ENCODE data around the gene DENND4A.

The DENND4A gene

DNA sequence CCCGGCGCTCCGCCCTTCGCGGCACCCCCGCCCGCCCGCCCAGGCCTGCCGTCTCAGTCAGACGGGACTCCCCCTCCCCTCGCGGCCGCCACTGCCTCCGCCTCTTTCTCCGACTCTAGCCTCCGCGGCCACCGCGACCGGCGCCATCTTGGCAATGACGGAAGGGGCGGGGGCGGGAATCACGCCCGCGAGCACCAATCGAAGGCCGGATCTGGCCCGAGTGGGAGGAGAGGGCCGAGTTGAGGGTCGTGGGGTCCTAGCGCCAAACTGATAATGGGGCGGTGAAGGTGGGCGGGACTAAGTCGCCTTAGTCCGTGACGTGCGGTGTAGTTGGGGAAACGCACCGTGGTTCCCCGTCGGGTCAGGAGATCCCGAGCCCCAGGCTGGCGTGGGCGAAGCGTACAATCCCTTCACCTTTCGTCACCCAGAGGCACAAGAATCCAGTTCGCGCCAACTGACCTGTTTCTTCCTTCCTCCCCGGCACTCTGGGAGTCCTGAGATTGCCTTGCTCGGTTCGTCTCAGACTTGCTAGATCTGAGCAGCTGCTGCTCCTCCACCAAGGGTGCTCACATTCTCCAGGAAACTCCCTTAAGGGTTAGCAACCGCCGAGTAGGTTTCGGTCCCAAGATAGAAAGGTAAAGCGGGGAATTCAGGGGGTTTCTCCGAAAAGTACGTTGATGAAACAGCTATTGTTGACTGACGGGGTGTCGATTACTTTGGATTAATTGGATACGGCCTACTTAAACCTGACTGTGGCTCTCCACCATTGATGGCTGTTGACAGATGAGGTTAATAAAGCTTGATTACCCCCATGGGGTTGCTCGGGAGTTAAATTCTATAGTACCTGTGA is at the start of gene DENND4A:
Gene DENND4A, minus strand, starts transcription at position 156 of the 850 bp plus-strand sequence. CDS start 35,843 bp downstream, outside the sequence.
- DNase-seq: peak; percentile 99

GRCh38 chr15:65841121-65841930 is 49.2 kb upstream of the DENND4A start:
- no peak for DNase-seq

DNA sequence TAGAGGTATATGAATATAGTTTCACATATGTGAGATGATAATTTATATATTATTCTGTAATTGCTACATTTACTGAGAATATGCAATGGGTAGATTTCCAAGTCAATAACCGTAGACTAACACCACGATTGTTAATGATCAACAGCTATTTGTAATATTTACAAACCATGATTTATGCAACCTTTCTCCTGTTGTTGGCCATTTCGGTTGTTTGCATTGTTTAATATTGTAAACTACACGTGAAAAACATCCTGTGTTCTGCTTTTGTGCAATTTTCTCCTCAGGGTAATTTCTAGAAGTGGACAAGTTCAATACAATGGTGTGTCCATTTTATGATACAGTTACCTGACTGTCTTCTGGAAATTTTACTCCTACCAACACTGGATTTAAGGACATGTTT is 47.9 kb upstream of the DENND4A start:
- no peak for DNase-seq

DNA sequence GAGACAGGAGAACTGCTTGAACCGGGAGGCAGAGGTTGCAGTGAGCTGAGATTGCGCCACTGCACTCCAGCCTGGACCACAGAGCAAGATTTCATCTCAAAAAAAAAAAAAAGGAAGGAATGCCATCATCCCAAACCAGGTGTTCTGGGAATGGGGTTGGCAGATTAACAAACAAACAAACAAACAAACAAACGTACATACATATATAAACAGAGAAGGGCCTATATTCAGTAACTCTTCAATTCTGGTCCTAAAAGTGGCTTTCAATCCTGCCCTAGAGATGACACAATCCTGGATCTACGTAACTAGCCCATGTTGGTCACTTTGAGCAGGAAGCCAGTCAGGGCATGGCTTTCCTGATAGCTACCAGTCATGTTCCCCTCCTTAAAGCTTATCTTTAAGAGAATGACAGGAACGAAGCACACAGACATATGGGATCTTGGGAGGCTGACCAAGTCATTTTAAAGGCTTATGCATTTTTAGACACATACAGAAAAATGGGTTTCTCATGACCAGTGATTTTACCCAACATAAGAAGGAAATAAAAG is 47.3 kb upstream of the DENND4A start:
- DNase-seq: no peak

GRCh38 chr15:65837301-65838294 is 45.5 kb upstream of the DENND4A start:
- DNase-seq: no peak

DNA sequence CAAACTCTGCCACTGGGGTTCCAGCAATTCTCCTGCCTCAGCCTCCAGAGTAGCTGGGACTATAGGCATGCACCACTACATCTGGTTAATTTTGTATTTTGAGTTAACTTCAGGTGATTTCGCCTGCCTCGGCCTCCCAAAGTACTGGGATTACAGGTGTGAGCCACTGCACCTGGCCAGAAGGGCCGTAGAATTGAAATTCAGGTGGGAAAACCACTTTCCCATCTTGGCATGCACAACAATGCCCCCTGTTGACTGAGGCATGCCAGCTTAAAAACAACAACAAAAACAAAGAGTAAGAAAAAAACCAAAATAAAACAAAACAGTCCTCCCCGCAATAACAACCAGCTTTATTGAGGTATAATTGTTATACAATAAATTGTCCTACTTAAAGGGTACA is 44.6 kb upstream of the DENND4A start:
- no peak for DNase-seq

DNA sequence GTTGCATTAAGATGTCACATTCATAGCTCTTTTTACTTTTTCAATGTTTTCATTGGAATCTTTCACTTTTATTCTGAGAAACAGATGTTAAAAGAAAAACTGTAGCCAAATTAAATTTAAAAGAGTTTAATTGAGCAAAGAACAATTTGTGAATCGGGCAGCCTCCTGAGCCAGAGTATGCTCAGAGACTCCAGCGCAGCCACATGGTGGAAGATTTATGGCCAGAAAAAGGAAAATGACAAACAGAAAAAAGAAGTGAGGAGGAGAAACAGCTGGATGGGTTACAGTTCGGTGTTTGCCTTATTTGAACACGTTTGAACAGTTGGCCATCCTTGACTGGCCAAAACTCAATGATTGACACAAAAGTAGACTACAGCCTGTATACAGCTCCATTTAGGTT is 43.4 kb upstream of the DENND4A start:
- DNase-seq: no peak

GRCh38 chr15:65834603-65835282 is 42.6 kb upstream of the DENND4A start:
- no peak for DNase-seq

- peak; percentile 54 for DNase-seq
These were observed 41.6 kb upstream of the DENND4A start for GRCh38 chr15:65833501-65834205.

DNA sequence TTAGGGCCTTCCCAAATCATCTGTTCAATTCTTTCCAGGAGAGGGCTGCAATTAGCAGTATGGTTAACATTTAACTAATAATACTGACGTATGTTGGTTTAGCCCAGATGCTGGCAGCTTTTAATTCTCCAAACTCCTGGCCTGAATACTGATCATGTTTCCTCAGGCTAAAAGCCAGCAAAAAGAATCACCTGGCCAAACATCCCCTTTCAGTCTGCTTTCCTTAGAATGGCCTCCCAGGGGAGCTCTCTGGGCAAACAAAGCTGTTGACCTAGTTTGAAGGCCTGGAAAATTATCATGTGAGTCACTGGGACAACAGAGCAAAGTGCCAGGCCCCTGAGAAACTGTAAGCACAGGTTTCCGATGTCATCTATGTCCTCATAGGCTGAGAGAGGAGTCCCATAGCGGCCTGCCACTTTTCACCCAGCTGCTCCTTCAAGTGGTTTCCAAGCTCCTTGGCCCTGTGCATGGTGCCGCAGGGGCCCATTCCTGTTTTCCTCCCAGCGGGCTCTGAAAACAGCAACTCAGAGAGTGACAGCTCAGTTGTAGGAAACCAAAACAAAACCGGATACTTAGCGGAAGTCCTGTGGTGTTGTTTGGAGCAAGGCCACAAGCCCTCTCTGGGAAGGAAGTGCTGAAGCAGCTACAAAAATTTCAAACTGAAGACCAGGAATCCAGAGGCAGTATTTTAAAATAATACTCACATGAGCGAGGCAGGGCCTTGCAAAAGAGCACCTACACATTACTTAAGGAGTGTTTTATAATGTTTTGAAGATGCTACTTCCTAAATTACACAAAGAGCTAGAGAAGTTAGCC is 40.7 kb upstream of the DENND4A start:
- DNase-seq: peak; percentile 78

DNA sequence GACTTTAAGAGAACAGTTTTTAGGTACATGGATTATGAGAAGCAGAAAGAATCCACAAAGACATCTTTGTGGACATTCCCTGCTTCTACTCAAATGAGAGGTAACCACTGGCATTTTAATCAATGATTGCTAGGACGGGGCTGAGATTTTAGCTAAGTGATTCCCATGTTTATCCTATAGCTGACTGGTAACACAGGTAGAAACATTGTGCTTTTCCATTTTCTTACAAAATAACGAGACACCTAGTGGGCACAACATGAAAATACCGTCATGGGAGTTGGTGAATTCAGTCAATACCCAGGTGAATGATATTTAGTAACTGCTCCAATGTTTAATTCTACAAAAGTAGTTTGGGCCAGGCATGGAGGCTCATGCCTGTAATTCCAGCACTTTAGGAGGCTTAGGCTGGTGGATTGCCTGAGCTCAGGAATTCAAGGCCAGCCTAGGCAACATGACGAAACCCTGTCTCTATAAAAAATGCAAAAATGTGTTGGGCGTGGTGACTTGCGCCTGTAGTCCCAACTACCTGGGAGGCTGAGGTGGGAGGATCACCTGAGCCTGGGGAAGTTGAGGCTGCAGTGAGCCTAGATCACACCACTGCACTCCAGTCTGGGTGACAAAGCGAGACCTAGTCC is 37.2 kb upstream of the DENND4A start:
- DNase-seq: peak; percentile 61

DNA sequence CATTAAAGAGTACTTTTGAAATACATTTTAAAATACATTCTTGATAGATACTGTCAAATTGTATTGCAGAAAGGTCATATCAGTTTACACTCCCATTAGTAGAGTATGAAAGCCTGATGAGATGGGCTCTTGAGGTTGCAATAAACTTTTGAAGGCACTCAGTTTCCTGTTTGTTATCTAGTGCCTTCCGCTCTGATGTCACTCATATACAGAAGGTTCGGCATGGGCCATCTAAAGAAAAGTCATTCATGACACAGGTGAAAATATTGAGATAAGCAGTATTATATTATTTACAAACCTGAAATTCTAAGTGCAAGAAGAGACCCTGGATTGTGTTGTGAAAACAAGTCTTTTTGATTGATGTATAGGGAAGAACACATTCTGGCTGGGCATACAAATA is 36.5 kb upstream of the DENND4A start:
- DNase-seq: peak; percentile 58

DNA sequence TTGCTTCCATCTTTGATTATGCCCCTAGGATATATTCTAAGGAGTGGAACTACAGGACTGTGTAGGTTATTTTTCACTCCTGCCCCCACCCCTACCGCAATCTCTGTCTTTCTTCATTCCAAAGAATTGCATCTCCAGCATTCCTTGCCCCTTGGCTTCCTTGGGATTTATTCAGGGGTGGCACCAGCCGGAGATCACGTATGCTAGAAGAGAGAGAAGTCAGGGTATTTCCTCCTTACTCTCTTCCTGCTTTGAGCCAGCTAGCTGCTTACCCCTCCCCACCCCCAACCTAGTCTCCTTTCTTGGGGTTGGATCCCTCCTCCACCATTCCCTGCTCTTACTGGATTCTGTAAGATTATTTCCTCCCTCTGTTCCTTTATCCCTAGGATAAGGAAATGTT is 35.0 kb upstream of the DENND4A start:
- no peak for DNase-seq

- no peak for DNase-seq
These were observed 33.0 kb upstream of the DENND4A start for GRCh38 chr15:65824941-65825544.

GRCh38 chr15:65824031-65824743 is 32.1 kb upstream of the DENND4A start:
- DNase-seq: no peak

- DNase-seq: no peak
These were observed 30.2 kb upstream of the DENND4A start for GRCh38 chr15:65822316-65822715.

GRCh38 chr15:65821070-65821469 is 29.0 kb upstream of the DENND4A start:
- no peak for DNase-seq

DNA sequence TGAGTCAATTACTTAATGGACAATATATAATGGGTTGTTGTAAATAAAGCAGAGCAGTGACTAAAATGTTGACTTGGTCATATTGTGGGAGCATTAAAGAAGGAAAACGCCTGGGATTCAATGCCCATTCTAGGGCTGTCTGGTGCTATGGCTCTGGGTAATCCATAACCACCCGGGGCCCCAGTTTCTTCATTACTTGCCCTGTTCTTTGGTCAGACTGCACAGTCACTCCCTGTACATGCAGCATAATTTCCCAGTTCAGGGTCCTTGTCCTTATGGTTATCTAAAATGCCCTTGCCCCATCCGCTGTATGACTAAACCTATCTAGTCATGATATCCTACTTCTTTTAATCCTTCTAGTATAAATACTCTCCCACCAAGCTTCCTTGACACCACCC is 27.5 kb upstream of the DENND4A start:
- DNase-seq: no peak

Measured in activated CD4-positive, alpha-beta T cell treated with anti-CD3 and anti-CD28 coated beads, Interleukin-2, Interleukin-6, amounts not matched to agents 100 ng/mL and 50 ng/mL, durations not matched to agents 16 hours and 8 hours (primary cell).